Esophagus squamous epithelium (tissue), 5 donors: ENCODE data around the gene GFPT1. TPM values are rescaled to one million over a fixed set of nuclear protein-coding genes. Genes with fewer than 3 reads are reported as not detected.

Experiments
- DNase-seq: peaks from one replicate; lab custom pipeline; 2025; lab: John Stamatoyannopoulos, UW
- H3K27ac ChIP-seq, 4 donors: fragments of 200-600 bp; sonication (generic); one replicate each; pipeline ENCODE4 v1.5.1; 2016 to 2019; ENCODE audit warnings: mild to moderate bottlenecking in 1 of 4
- H3K27me3 ChIP-seq, 4 donors: fragments of 200-600 bp; sonication (generic); 1 replicate in 3 of 4; 2 replicates in 1 of 4; pipeline versions ENCODE4 v1.5.1 to v1.6.0; 2017 to 2021; ENCODE audit warnings: antibody characterized with exemption in 1 of 4
- H3K36me3 ChIP-seq, 3 donors: fragments of 200-600 bp; sonication (generic); one replicate each; pipeline ENCODE4 v1.5.1; 2016 to 2019
- H3K4me1 ChIP-seq, 3 donors: fragments of 200-600 bp; sonication (generic); one replicate each; pipeline ENCODE4 v1.5.1; 2017 to 2019
- H3K4me3 ChIP-seq, 4 donors: fragments of 200-600 bp; sonication (generic); 1 replicate in 3 of 4; 2 replicates in 1 of 4; pipeline ENCODE4 v1.5.1; 2016 to 2019; ENCODE audit warnings: mild to moderate bottlenecking in 2 of 4, moderate library complexity in 1 of 4
- H3K9me3 ChIP-seq, 3 donors: fragments of 200-600 bp; sonication (generic); one replicate each; pipeline ENCODE4 v1.5.1; 2016 to 2019
- CTCF ChIP-seq, 6 experiments: fragments of 450-650 bp in 4 of 6; fragments of 200-600 bp in 2 of 6; sonication (generic) in 2 of 6; IDR thresholded peaks; one replicate each; pipeline ENCODE4 v1.5.1; 2016 to 2019; ENCODE audit warnings: antibody characterized with exemption in 6 of 6, mild to moderate bottlenecking in 4 of 6, moderate library complexity in 4 of 6
- POLR2A ChIP-seq, 4 donors: fragments of 450-650 bp; IDR thresholded peaks; one replicate each; pipeline ENCODE4 v1.6.1; 2017; ENCODE audit warnings: antibody characterized with exemption in 4 of 4, mild to moderate bottlenecking in 4 of 4, moderate library complexity in 3 of 4
- WGBS, 2 donors: methylation state at CpG; one replicate each; pipeline ENCODE4 v1.1.5; 2018; 5-methylcytosine and 5-hydroxymethylcytosine counted together
- intact Hi-C: fragments of 100-400 bp; cut with DNase I; formaldehyde crosslinking; loops from one replicate; pipeline ENCODE4 v1.15.0; 2022
- total RNA-seq, 4 donors: library from RNA; depleted of rRNA; stranded (reverse); fragments of >200 nt; gene quantifications; one replicate each; pipeline ENCODE4 v1.1.0, GENCODE V29; 2016
- donor health status: DM: yes; HTN: yes; CAD: no.

Gene GFPT1
- total RNA-seq, 4 donors from 2014 or later = 13.9 to 25.8 (median 19.5) TPM

- Histone ChIP-seq H3K36me3 (no peaks in the 10 kb centered on the region), H3K4me3 (no peak overlapping the region), H3K27me3 (no peaks in the 10 kb centered on the region), H3K4me1 (peaks cover 4 to 45% (median 15%) of the 10 kb centered on the region in 3 donors), H3K27ac (no peak overlapping the region), H3K9me3 (no peaks in the 10 kb centered on the region)
- no peak for DNase-seq
- no peak for TF ChIP-seq CTCF (IDR thresholded peaks at IDR 0.05)
- TF ChIP-seq POLR2A (IDR thresholded peaks at IDR 0.05) = no peak
- 81 to 88% methylated on average over 1 of the region's 1 CpG for WGBS, 2 donors
- intact Hi-C loops = loop anchor here (10.0 kb wide), 1 partner anchor 333 kb away; no protein-coding TSS in a partner anchor
Measured at GRCh38 chr2:69381337-69381737, 5.7 kb downstream of the GFPT1 start.

GRCh38 chr2:69380072-69380917 lies 6.7 kb downstream of the GFPT1 start:
- H3K27ac ChIP-seq = no peak overlapping the region
- 92% methylated on average over 10 to 12 of the region's 12 CpGs for WGBS, 2 donors

GRCh38 chr2:69376403-69376802 lies 10.6 kb downstream of the GFPT1 start:
- intact Hi-C loops = no loop called here
- Histone ChIP-seq H3K36me3 (peaks cover 0 to 25% (median 2%) of the 10 kb centered on the region in 3 donors), H3K27me3 (no peaks in the 10 kb centered on the region), H3K9me3 (no peaks in the 10 kb centered on the region), H3K27ac (no peak overlapping the region), H3K4me1 (peaks cover 0 to 14% (median 0%) of the 10 kb centered on the region in 3 donors), H3K4me3 (no peak overlapping the region)
- 82 to 88% methylated on average over 6 of the region's 6 CpGs for WGBS, 2 donors
- TF ChIP-seq POLR2A (IDR thresholded peaks at IDR 0.05) = no peak
- no peak for TF ChIP-seq CTCF (IDR thresholded peaks at IDR 0.05)
- no peak for DNase-seq

More at GRCh38 chr2:69380072-69380917, 6.7 kb downstream of the GFPT1 start:
- DNase-seq = no peak
- Histone ChIP-seq H3K4me3 (no peak overlapping the region), H3K27me3 (no peaks in the 10 kb centered on the region), H3K36me3 (no peaks in the 10 kb centered on the region), H3K4me1 (peaks cover 4 to 43% (median 4%) of the 10 kb centered on the region in 3 donors), H3K9me3 (no peaks in the 10 kb centered on the region)
- TF ChIP-seq POLR2A (IDR thresholded peaks at IDR 0.05) (no peak), CTCF (IDR thresholded peaks at IDR 0.05) (no peak)
- intact Hi-C loops = loop anchor here (10.0 kb wide), 1 partner anchor 335 kb away; no protein-coding TSS in a partner anchor

GRCh38 chr2:69375494-69376353 lies 11.3 kb downstream of the GFPT1 start:
- H3K27ac ChIP-seq = no peak overlapping the region

More at GRCh38 chr2:69375494-69376353, 11.3 kb downstream of the GFPT1 start:
- TF ChIP-seq POLR2A (IDR thresholded peaks at IDR 0.05) (no peak), CTCF (IDR thresholded peaks at IDR 0.05) (peak; percentile 22 to 59 (median 43))
- DNase-seq = no peak
- 71 to 74% methylated on average over 8 of the region's 8 CpGs for WGBS, 2 donors
- no peaks in the 10 kb centered on the region for H3K27me3 ChIP-seq
- H3K4me1 ChIP-seq = peaks cover 0 to 14% (median 0%) of the 10 kb centered on the region in 3 donors
- H3K4me3 ChIP-seq = no peak overlapping the region
- no peaks in the 10 kb centered on the region for H3K9me3 ChIP-seq
- H3K36me3 ChIP-seq = peaks cover 1 to 32% (median 2%) of the 10 kb centered on the region in 3 donors
- intact Hi-C loops = no loop called here
